ENCODE measurements around the gene LDAF1. TPM values are rescaled to one million over a fixed set of nuclear protein-coding genes. Genes with fewer than 3 reads are reported as not detected.

The LDAF1 gene
- total RNA-seq, 2 donors from 2014 or later, result 4.9 to 32.4 TPM

DNA sequence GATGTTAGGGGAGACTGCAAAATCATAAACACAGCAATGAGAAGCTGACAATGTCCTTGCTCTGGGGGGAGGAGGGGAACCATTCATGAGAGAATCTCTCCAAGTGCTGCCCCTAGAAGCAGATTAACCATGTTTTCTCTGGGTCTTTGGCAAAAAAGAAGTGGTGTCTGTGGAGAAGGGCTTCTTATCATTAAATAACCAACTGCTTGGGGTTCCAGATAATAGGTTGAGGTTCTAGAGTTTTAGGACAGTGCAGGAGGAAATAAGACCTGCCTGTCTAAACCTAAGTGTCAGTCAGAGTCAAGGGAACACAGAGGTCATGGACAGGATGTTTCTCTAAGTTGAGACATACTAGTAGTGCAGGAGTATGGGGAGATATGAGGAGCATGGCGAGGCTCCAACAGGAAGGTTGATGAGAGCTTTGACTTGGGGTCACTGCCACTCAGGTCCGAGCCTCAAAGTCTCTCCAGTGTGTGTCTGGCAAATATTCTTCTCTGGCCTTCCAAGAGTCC, 69.9 kb downstream of the LDAF1 start:
- intact Hi-C loops (cut with DNase I), result no loop called here
- TF ChIP-seq POLR2A (IDR thresholded peaks at IDR 0.05), result no peak
- TF ChIP-seq, protein P1, sequence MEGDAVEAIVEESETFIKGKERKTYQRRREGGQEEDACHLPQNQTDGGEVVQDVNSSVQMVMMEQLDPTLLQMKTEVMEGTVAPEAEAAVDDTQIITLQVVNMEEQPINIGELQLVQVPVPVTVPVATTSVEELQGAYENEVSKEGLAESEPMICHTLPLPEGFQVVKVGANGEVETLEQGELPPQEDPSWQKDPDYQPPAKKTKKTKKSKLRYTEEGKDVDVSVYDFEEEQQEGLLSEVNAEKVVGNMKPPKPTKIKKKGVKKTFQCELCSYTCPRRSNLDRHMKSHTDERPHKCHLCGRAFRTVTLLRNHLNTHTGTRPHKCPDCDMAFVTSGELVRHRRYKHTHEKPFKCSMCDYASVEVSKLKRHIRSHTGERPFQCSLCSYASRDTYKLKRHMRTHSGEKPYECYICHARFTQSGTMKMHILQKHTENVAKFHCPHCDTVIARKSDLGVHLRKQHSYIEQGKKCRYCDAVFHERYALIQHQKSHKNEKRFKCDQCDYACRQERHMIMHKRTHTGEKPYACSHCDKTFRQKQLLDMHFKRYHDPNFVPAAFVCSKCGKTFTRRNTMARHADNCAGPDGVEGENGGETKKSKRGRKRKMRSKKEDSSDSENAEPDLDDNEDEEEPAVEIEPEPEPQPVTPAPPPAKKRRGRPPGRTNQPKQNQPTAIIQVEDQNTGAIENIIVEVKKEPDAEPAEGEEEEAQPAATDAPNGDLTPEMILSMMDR (IDR thresholded peaks at IDR 0.05), result no peak
- WGBS, 2 donors, result 64 to 78% methylated on average over 2 of the region's 2 CpGs

More for the DNA sequence above, 69.9 kb downstream of the LDAF1 start:
- Histone ChIP-seq H3K4me1 (peaks cover 1% of the 10 kb centered on the region), H3K9me3 (no peaks in the 10 kb centered on the region), H3K27ac (no peak overlapping the region), H3K4me3 (no peak overlapping the region), H3K36me3 (replicated peaks in 1 of 2; ENCODE audit: insufficient read depth in 1 of 2, low read depth in 2 of 2) (no peaks in the 10 kb centered on the region), H3K27me3 (no peaks in the 10 kb centered on the region)
- no peak for ATAC-seq
- no peak for DNase-seq

Other genes with a start within 250 kb of the LDAF1 start
- not detected for gene DNAH3, start 7.8 kb upstream of the LDAF1 start, total RNA-seq
- not detected for gene ZP2, start 52.9 kb downstream of the LDAF1 start, total RNA-seq
- gene ANKS4B, start 75.0 kb downstream of the LDAF1 start, total RNA-seq, result under 1 TPM in 1 of 2 donors, not detected in 1; 0.78 TPM
- under 1 TPM in 1 of 2 donors, not detected in 1; 0.78 TPM for gene CRYM, start 119.6 kb downstream of the LDAF1 start, total RNA-seq